IMR-90 (cell line): ENCODE data around the gene NCCRP1. TPM values are rescaled to one million over a fixed set of nuclear protein-coding genes. Genes with fewer than 3 reads are reported as not detected.

Experiments used
- ATAC-seq: fragments of 200-7000 bp; cut with Tn5 transposase; 2 replicates; pipeline ENCODE4 v1.9.1; 2020; ENCODE audit warnings: low read depth, mild to moderate bottlenecking, moderate library complexity
- BruUV-seq: library from RNA; stranded (reverse); fragments of 400-500 nt; replicated peaks from 2 replicates; lab custom pipeline; 2021; lab: Mats Ljungman, UMichigan
- CTCF ChIA-PET: fragments of 300-600 bp; formaldehyde crosslinking; extraction: SDS; loops from one replicate; lab custom pipeline; 2021; ENCODE audit warnings: antibody characterized with exemption; lab: Yijun Ruan, JAX
- POLR2A ChIA-PET: fragments of 300-600 bp; sonication (Branson Sonifier 250); formaldehyde crosslinking; loops from one replicate; lab custom pipeline; 2022; ENCODE audit warnings: antibody characterized with exemption; ENCODE audit not compliant: unreplicated experiment; lab: Charles Lee
- DNase-seq: peaks from one replicate; pipeline ENCODE4 v3.0.0; 2013
- H2AFZ ChIP-seq: replicated peaks from 2 replicates; pipeline ENCODE3; 2013; ENCODE audit warnings: low read length, mild to moderate bottlenecking; ENCODE audit not compliant: poor library complexity
- H2AK5ac ChIP-seq: 2 replicates; pipeline ENCODE4 v1.6.1; 2013; ENCODE audit warnings: low read depth, low read length, inconsistent platforms
- H2AK9ac ChIP-seq: replicated peaks from 2 replicates; pipeline ENCODE3; 2013; ENCODE audit warnings: mild to moderate bottlenecking, low read depth, low read length, moderate library complexity; ENCODE audit not compliant: poor library complexity
- H2BK120ac ChIP-seq: 2 replicates; pipeline ENCODE4 v1.6.1; 2013; ENCODE audit warnings: low read depth, low read length, inconsistent platforms
- H2BK15ac ChIP-seq: 3 replicates; pipeline ENCODE4 v1.6.1; 2013; ENCODE audit warnings: low read depth, low read length, inconsistent platforms
- H2BK20ac ChIP-seq: 2 replicates; pipeline ENCODE4 v1.6.1; 2013; ENCODE audit warnings: low read depth, mild to moderate bottlenecking, inconsistent platforms, low read length, moderate library complexity
- H2BK5ac ChIP-seq: 2 replicates; pipeline ENCODE4 v1.6.1; 2013; ENCODE audit warnings: mild to moderate bottlenecking, low read depth, low read length, inconsistent platforms; ENCODE audit not compliant: poor library complexity, severe bottlenecking
- H3K14ac ChIP-seq: replicated peaks from 2 replicates; pipeline ENCODE4 v1.6.1; 2013; ENCODE audit warnings: low read depth, low read length, inconsistent platforms
- H3K18ac ChIP-seq: 2 replicates; pipeline ENCODE4 v1.6.1; 2013; ENCODE audit warnings: low read depth, low read length, control low read depth
- H3K23ac ChIP-seq: 2 replicates; pipeline ENCODE4 v1.6.1; 2013; ENCODE audit warnings: low read depth, low read length, inconsistent platforms
- H3K27ac ChIP-seq: 2 replicates; pipeline ENCODE4 v1.5.1; 2013; ENCODE audit warnings: mild to moderate bottlenecking, control low read depth, low read length; ENCODE audit not compliant: insufficient read depth
- H3K27me3 ChIP-seq: 2 replicates; pipeline ENCODE4 v1.6.1; 2013; ENCODE audit warnings: low read length; ENCODE audit not compliant: control insufficient read depth, insufficient read depth
- H3K36me3 ChIP-seq: 2 replicates; pipeline ENCODE4 v1.6.1; 2013; ENCODE audit warnings: low read length, mixed read lengths; ENCODE audit not compliant: control insufficient read depth, insufficient read depth
- H3K4ac ChIP-seq: 2 replicates; pipeline ENCODE4 v1.6.1; 2013; ENCODE audit warnings: low read depth, low read length, inconsistent platforms
- H3K4me1 ChIP-seq: 2 replicates; pipeline ENCODE4 v1.6.1; 2013; ENCODE audit warnings: low read length, mixed read lengths; ENCODE audit not compliant: control insufficient read depth, insufficient read depth
- H3K4me2 ChIP-seq: 2 replicates; pipeline ENCODE4 v1.6.1; 2013; ENCODE audit warnings: low read depth, mild to moderate bottlenecking, control low read depth, low read length, moderate library complexity
- H3K4me3 ChIP-seq: 2 replicates; pipeline ENCODE4 v1.5.1; 2013; ENCODE audit warnings: low read depth, mild to moderate bottlenecking, control low read depth, low read length, moderate library complexity; ENCODE audit not compliant: insufficient read depth
- H3K56ac ChIP-seq: 2 replicates; pipeline ENCODE4 v1.6.1; 2013; ENCODE audit warnings: low read length, inconsistent platforms; ENCODE audit not compliant: insufficient read depth; ENCODE audit errors: extremely low read depth
- H3K79me1 ChIP-seq, 2 experiments: 2 replicates each; pipeline ENCODE4 v1.6.1; 2013; ENCODE audit warnings: low read length in 2 of 2, inconsistent platforms in 1 of 2, low read depth in 1 of 2
- H3K9ac ChIP-seq: 2 replicates; pipeline ENCODE4 v1.6.1; 2013; ENCODE audit warnings: low read depth, low read length, control low read depth
- H3K9me1 ChIP-seq: 2 replicates; pipeline ENCODE4 v1.6.1; 2013; ENCODE audit warnings: low read length, inconsistent platforms; ENCODE audit not compliant: insufficient read depth
- H3K9me3 ChIP-seq: 2 replicates; pipeline ENCODE4 v1.6.1; 2013; ENCODE audit warnings: low read length; ENCODE audit not compliant: control insufficient read depth, insufficient read depth
- H4K20me1 ChIP-seq: 2 replicates; pipeline ENCODE4 v1.6.1; 2013; ENCODE audit warnings: low read length, inconsistent platforms; ENCODE audit not compliant: insufficient read depth
- H4K5ac ChIP-seq: 2 replicates; pipeline ENCODE4 v1.6.1; 2013; ENCODE audit warnings: mild to moderate bottlenecking, low read depth, low read length, control low read depth
- H4K8ac ChIP-seq, 2 experiments: 2 replicates each; pipeline ENCODE4 v1.6.1; 2013; ENCODE audit warnings: low read depth in 2 of 2, low read length in 2 of 2, control low read depth in 1 of 2, inconsistent platforms in 1 of 2
- H4K91ac ChIP-seq: 2 replicates; pipeline ENCODE4 v1.6.1; 2013; ENCODE audit warnings: low read depth, low read length, inconsistent platforms; ENCODE audit not compliant: insufficient read depth
- CEBPB ChIP-seq: IDR thresholded peaks from 2 replicates; pipeline ENCODE4 v1.6.1; 2012; ENCODE audit warnings: low read depth, low read length, improper control_type of control experiment
- FOS ChIP-seq: fragments of 150-350 bp; IDR thresholded peaks from 2 replicates; pipeline ENCODE4 v1.6.1; 2016; ENCODE audit warnings: low read depth, low read length
- MAZ ChIP-seq: IDR thresholded peaks from 2 replicates; pipeline ENCODE4 v1.6.1; 2012; ENCODE audit warnings: low read depth, mild to moderate bottlenecking, low read length, improper control_type of control experiment, moderate library complexity, borderline replicate concordance
- MXI1 ChIP-seq: IDR thresholded peaks from 2 replicates; pipeline ENCODE4 v1.6.1; 2012; ENCODE audit warnings: low read depth, mild to moderate bottlenecking, low read length, moderate library complexity, borderline replicate concordance
- NFE2L2 ChIP-seq: fragments of 150-350 bp; IDR thresholded peaks from 2 replicates; pipeline ENCODE4 v1.6.1; 2016; ENCODE audit warnings: low read depth, mild to moderate bottlenecking, low read length
- POLR2A ChIP-seq: IDR thresholded peaks from 2 replicates; pipeline ENCODE4 v1.6.1; 2012; ENCODE audit warnings: mild to moderate bottlenecking, low read depth, low read length
- RAD21 ChIP-seq: IDR thresholded peaks from 2 replicates; pipeline ENCODE4 v1.6.1; 2012; ENCODE audit warnings: low read length, improper control_type of control experiment
- RCOR1 ChIP-seq: IDR thresholded peaks from 2 replicates; pipeline ENCODE4 v1.6.1; 2012; ENCODE audit warnings: mild to moderate bottlenecking, low read length, improper control_type of control experiment; ENCODE audit not compliant: insufficient replicate concordance
- RFX5 ChIP-seq: IDR thresholded peaks from 2 replicates; pipeline ENCODE4 v1.8.0; 2012; ENCODE audit warnings: low read depth, mild to moderate bottlenecking, low read length, moderate library complexity
- SMC3 ChIP-seq: fragments of 150-350 bp; IDR thresholded peaks from 2 replicates; pipeline ENCODE4 v1.6.1; 2016; ENCODE audit warnings: low read depth, mild to moderate bottlenecking, antibody characterized with exemption, low read length, moderate library complexity
- WGBS, 2 experiments: methylation state at CpG; one replicate each; pipeline versions ENCODE4 v1.1.5 to v1.1.7; 2013; ENCODE audit warnings: missing lambda C conversion rate in 2 of 2; ENCODE audit not compliant: insufficient read length in 1 of 2; ENCODE audit errors: extremely low coverage in 2 of 2; 5-methylcytosine and 5-hydroxymethylcytosine counted together
- dilution Hi-C: fragments of 300-500 bp; cut with HindIII; formaldehyde crosslinking; loops from one replicate; pipeline ENCODE4 v1.14.3; 2018; ENCODE audit warnings: low sequenced_read_pairs; ENCODE audit not compliant: unreplicated experiment
- in situ Hi-C: fragments of 300-500 bp; cut with MboI; formaldehyde crosslinking; loops from 3 replicates; pipeline ENCODE4 v1.14.3; 2019; ENCODE audit warnings: low sequenced_read_pairs, inconsistent platforms, mixed read lengths
- intact Hi-C: fragments of 100-400 bp; cut with micrococcal nuclease; formaldehyde crosslinking; loops from 2 replicates; pipeline ENCODE4 v1.10.0; 2022
- polyA plus RNA-seq, 3 experiments: library from polyadenylated mRNA; depleted of rRNA; stranded (reverse); fragments of >200 nt; gene quantifications; 2 replicates each; pipeline ENCODE4 v1.2.3, GENCODE V29; 2012; ENCODE audit warnings: low replicate concordance in 1 of 3
- total RNA-seq: library from RNA; depleted of rRNA; stranded (reverse); fragments of >200 nt; gene quantifications from 2 replicates; pipeline ENCODE4 v1.2.3, GENCODE V29; 2012
- TF ChIP-seq, protein P1 (sequence below): fragments of 150-350 bp; IDR thresholded peaks from 2 replicates; pipeline ENCODE4 v1.6.1; 2016; ENCODE audit warnings: low read depth, mild to moderate bottlenecking, low read length, moderate library complexity, borderline replicate concordance
- TF ChIP-seq, protein P2 (sequence below): fragments of 150-350 bp; IDR thresholded peaks from 2 replicates; pipeline ENCODE4 v1.6.1; 2017; ENCODE audit warnings: mild to moderate bottlenecking, antibody characterized with exemption, low read length, low read depth
- TF ChIP-seq, protein P3 (sequence below): conservative IDR thresholded peaks from 2 replicates; pipeline ENCODE4 v1.5.1; 2012; ENCODE audit warnings: mild to moderate bottlenecking, low read depth, low read length, improper control_type of control experiment

Gene NCCRP1
- total and polyA plus RNA-seq, 2 of the 4 experiments (the other 2 are of a cell fraction): not detected

DNA sequence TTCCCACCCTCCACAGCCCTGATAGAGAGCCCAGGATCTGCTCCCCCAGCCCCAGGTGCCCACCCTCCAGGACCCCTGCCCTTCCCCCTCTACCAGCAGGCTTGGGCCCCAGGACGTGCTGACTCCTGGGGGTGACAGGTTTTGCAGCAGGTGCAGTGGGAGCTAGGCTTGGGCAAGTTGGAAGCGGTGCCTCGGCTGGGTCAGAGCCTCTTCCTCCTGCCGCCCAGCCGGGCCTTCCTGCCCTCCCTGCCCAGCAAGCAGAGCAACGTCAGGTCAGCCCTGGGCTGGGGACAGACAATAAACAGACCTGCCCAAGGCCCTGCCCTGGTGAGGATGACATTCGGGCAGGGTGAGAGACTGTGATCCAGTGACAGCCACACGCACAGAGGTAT lies 9.2 kb upstream of the NCCRP1 start:
- 20% methylated on average over 2 of the region's 8 CpGs; no CpG with 5 or more reads in 1 of the 2 experiments for WGBS, 2 experiments
- intact Hi-C loops: loop anchor here (1.0 to 2.0 kb wide), 3 partner anchors 55 to 225 kb away; no protein-coding TSS in a partner anchor

More for the DNA sequence above, 9.2 kb upstream of the NCCRP1 start:
- Histone ChIP-seq H4K20me1 (no peaks in the 10 kb centered on the region), H2BK120ac (no peak overlapping the region), H2AK5ac (no peak overlapping the region), H3K27me3 (peaks cover 5% of the 10 kb centered on the region; the same call in 1 of the 2 replicates), H3K14ac (no peak overlapping the region), H3K4me3 (no peak overlapping the region), H3K4me2 (no peak overlapping the region), H4K5ac (no peak overlapping the region), H4K8ac (no peak overlapping the region), H3K27ac (no peak overlapping the region), H2BK20ac (no peak overlapping the region), H3K79me1 (no peaks in the 10 kb centered on the region), H2BK5ac (no peak overlapping the region), H3K9me1 (no peaks in the 10 kb centered on the region), H3K9ac (no peak overlapping the region), H2AFZ (no peak overlapping the region), H2BK15ac (no peak overlapping the region), H3K23ac (no peak overlapping the region), H2AK9ac (peak overlapping the region; percentile 61), H3K9me3 (no peaks in the 10 kb centered on the region), H3K18ac (no peak overlapping the region), H4K91ac (no peak overlapping the region), H3K4ac (no peak overlapping the region), H3K36me3 (no peaks in the 10 kb centered on the region), H3K56ac (no peak overlapping the region), H3K4me1 (no peaks in the 10 kb centered on the region)
- peak; percentile 7; the same call in 1 of the 2 replicates for ATAC-seq
- no TSS peak for BruUV-seq
- in situ Hi-C loops (loop anchor here (5.0 kb wide), 1 partner anchor 65 kb away; no protein-coding TSS in a partner anchor), dilution Hi-C loops (no loop called here)
- DNase-seq: no peak
- ChIA-PET POLR2A (no interaction called here), CTCF (no interaction called here)
- TF ChIP-seq MAZ (no peak), CEBPB (no peak), RFX5 (no peak), RAD21 (no peak), RCOR1 (no peak), FOS (no peak), SMC3 (no peak), MXI1 (no peak), NFE2L2 (no peak), POLR2A (no peak)
- TF ChIP-seq, protein P1, sequence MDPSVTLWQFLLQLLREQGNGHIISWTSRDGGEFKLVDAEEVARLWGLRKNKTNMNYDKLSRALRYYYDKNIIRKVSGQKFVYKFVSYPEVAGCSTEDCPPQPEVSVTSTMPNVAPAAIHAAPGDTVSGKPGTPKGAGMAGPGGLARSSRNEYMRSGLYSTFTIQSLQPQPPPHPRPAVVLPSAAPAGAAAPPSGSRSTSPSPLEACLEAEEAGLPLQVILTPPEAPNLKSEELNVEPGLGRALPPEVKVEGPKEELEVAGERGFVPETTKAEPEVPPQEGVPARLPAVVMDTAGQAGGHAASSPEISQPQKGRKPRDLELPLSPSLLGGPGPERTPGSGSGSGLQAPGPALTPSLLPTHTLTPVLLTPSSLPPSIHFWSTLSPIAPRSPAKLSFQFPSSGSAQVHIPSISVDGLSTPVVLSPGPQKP: no peak
- TF ChIP-seq, protein P2, sequence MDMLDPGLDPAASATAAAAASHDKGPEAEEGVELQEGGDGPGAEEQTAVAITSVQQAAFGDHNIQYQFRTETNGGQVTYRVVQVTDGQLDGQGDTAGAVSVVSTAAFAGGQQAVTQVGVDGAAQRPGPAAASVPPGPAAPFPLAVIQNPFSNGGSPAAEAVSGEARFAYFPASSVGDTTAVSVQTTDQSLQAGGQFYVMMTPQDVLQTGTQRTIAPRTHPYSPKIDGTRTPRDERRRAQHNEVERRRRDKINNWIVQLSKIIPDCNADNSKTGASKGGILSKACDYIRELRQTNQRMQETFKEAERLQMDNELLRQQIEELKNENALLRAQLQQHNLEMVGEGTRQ: no peak
- TF ChIP-seq, protein P3, sequence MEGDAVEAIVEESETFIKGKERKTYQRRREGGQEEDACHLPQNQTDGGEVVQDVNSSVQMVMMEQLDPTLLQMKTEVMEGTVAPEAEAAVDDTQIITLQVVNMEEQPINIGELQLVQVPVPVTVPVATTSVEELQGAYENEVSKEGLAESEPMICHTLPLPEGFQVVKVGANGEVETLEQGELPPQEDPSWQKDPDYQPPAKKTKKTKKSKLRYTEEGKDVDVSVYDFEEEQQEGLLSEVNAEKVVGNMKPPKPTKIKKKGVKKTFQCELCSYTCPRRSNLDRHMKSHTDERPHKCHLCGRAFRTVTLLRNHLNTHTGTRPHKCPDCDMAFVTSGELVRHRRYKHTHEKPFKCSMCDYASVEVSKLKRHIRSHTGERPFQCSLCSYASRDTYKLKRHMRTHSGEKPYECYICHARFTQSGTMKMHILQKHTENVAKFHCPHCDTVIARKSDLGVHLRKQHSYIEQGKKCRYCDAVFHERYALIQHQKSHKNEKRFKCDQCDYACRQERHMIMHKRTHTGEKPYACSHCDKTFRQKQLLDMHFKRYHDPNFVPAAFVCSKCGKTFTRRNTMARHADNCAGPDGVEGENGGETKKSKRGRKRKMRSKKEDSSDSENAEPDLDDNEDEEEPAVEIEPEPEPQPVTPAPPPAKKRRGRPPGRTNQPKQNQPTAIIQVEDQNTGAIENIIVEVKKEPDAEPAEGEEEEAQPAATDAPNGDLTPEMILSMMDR: no peak
